Measurements from ENCODE around the gene PNPO. TPM values are rescaled to one million over a fixed set of nuclear protein-coding genes. Genes with fewer than 3 reads are reported as not detected.

PNPO gene
- total RNA-seq = 10 to 100 TPM; 28.0 to 30.4 TPM

- ATAC-seq (peak; percentile 99), DNase-seq (peak; percentile 99)
- H3K4me1 Mint-ChIP-seq = peaks cover 59% of the 10 kb centered on the region
- H3K27ac Mint-ChIP-seq = peak within 1 kb of the TSS; percentile 92
- H3K36me3 Mint-ChIP-seq = peaks cover 21% of the 10 kb centered on the region
- no peaks in the 10 kb centered on the region for H3K27me3 Mint-ChIP-seq
- CTCF ChIA-PET = interaction anchor here (0.8 to 18.6 kb wide), 15 partner anchors 8 to 111 kb away, joined by 3 to 383 read pairs (median 5); partner anchors contain the start of genes CDK5RAP3, MRPL10 and SCRN2
- no peaks in the 10 kb centered on the region for H3K9me3 Mint-ChIP-seq (ENCODE audit: low read depth)
- peak within 1 kb of the TSS; percentile 88 for H3K4me3 Mint-ChIP-seq
Measured at GRCh38 chr17:47941246-47942095, at the start of gene PNPO. Gene PNPO, plus strand, starts transcription at chr17:47941571. Its CDS starts 105 bp downstream, at chr17:47941676.

GRCh38 chr17:47894498-47895346 lies 46.6 kb upstream of the PNPO start:
- H3K36me3 Mint-ChIP-seq = peaks cover 7% of the 10 kb centered on the region
- CTCF ChIA-PET = interaction anchor here (0.8 to 8.7 kb wide), 12 partner anchors 12 to 196 kb away, joined by 3 to 365 read pairs (median 4); partner anchors contain the start of genes CDK5RAP3, LRRC46, MRPL10 and OSBPL7
- H3K27me3 Mint-ChIP-seq = no peaks in the 10 kb centered on the region
- peaks cover 44% of the 10 kb centered on the region for H3K4me1 Mint-ChIP-seq
- peak overlapping the region; percentile 95 for H3K27ac Mint-ChIP-seq
- DNase-seq (no peak), ATAC-seq (no peak)
- no peaks in the 10 kb centered on the region for H3K9me3 Mint-ChIP-seq (ENCODE audit: low read depth)
- peak overlapping the region; percentile 83 for H3K4me3 Mint-ChIP-seq

GRCh38 chr17:47895347-47895855 lies 46.0 kb upstream of the PNPO start:
- Mint-ChIP-seq H3K4me3 (peak overlapping the region; percentile 83), H3K4me1 (peaks cover 45% of the 10 kb centered on the region), H3K36me3 (peaks cover 7% of the 10 kb centered on the region), H3K27me3 (no peaks in the 10 kb centered on the region), H3K9me3 (ENCODE audit: low read depth) (no peaks in the 10 kb centered on the region), H3K27ac (peak overlapping the region; percentile 95)
- DNase-seq (peak; percentile 59), ATAC-seq (no peak)
- CTCF ChIA-PET = interaction anchor here (0.8 to 8.7 kb wide), 14 partner anchors 14 to 196 kb away, joined by 3 to 365 read pairs (median 4); partner anchors contain the start of genes CDK5RAP3, LRRC46, MRPL10 and OSBPL7

GRCh38 chr17:47895856-47896671 lies 45.3 kb upstream of the PNPO start, which contains the start of gene SP2:
Gene SP2, plus strand, starts transcription at chr17:47896236. Its CDS starts 51 bp downstream, at chr17:47896287.
- Mint-ChIP-seq H3K27ac (peak within 1 kb of the TSS; percentile 95), H3K9me3 (ENCODE audit: low read depth) (no peaks in the 10 kb centered on the region), H3K4me3 (peak within 1 kb of the TSS; percentile 83), H3K4me1 (peaks cover 47% of the 10 kb centered on the region), H3K27me3 (no peaks in the 10 kb centered on the region), H3K36me3 (peaks cover 7% of the 10 kb centered on the region)
- DNase-seq (peak; percentile 100), ATAC-seq (peak; percentile 93)
- CTCF ChIA-PET = interaction anchor here (0.8 to 8.7 kb wide), 15 partner anchors 14 to 197 kb away, joined by 3 to 365 read pairs (median 4); partner anchors contain the start of genes CDK5RAP3, LRRC46, MRPL10 and OSBPL7

GRCh38 chr17:47896672-47897490 lies 44.5 kb upstream of the PNPO start:
- H3K9me3 Mint-ChIP-seq (ENCODE audit: low read depth) = no peaks in the 10 kb centered on the region

GRCh38 chr17:47897561-47897960 lies 43.8 kb upstream of the PNPO start:
- DNase-seq (no peak), ATAC-seq (no peak)
- CTCF ChIA-PET = interaction anchor here (0.7 to 1.0 kb wide), 3 partner anchors 49 to 73 kb away, joined by 3 to 5 read pairs (median 4); partner anchors contain the start of genes CDK5RAP3 and SCRN2
- Mint-ChIP-seq H3K27ac (peak overlapping the region; percentile 95), H3K9me3 (ENCODE audit: low read depth) (no peaks in the 10 kb centered on the region), H3K36me3 (peaks cover 9% of the 10 kb centered on the region), H3K27me3 (no peaks in the 10 kb centered on the region), H3K4me3 (peak overlapping the region; percentile 83), H3K4me1 (peaks cover 44% of the 10 kb centered on the region)

More at GRCh38 chr17:47896672-47897490, 44.5 kb upstream of the PNPO start:
- CTCF ChIA-PET = interaction anchor here (1.0 kb wide), 2 partner anchors 56 to 74 kb away, joined by 3 to 5 read pairs; partner anchors contain the start of genes CDK5RAP3 and SCRN2
- Mint-ChIP-seq H3K4me1 (peaks cover 41% of the 10 kb centered on the region), H3K27ac (peak overlapping the region; percentile 95), H3K27me3 (no peaks in the 10 kb centered on the region), H3K36me3 (peaks cover 7% of the 10 kb centered on the region), H3K4me3 (peak overlapping the region; percentile 83)
- DNase-seq = no peak
- ATAC-seq = no peak

- Mint-ChIP-seq H3K4me3 (no peak overlapping the region), H3K27ac (no peak overlapping the region), H3K36me3 (peaks cover 11% of the 10 kb centered on the region), H3K4me1 (peaks cover 44% of the 10 kb centered on the region), H3K27me3 (no peaks in the 10 kb centered on the region), H3K9me3 (ENCODE audit: low read depth) (no peaks in the 10 kb centered on the region)
- CTCF ChIA-PET = interaction anchor here (0.7 to 1.0 kb wide), 2 partner anchors 50 to 57 kb away, joined by 3 to 4 read pairs; partner anchors contain the start of gene SCRN2
- no peak for DNase-seq
- no peak for ATAC-seq
Measured at GRCh38 chr17:47898241-47898640, 43.1 kb upstream of the PNPO start.

GRCh38 chr17:47899643-47900042 lies 41.7 kb upstream of the PNPO start:
- H3K27me3 Mint-ChIP-seq = no peaks in the 10 kb centered on the region

GRCh38 chr17:47901423-47901822 lies 39.9 kb upstream of the PNPO start:
- Mint-ChIP-seq H3K27me3 (no peaks in the 10 kb centered on the region), H3K36me3 (peaks cover 14% of the 10 kb centered on the region), H3K4me1 (peaks cover 33% of the 10 kb centered on the region), H3K9me3 (ENCODE audit: low read depth) (no peaks in the 10 kb centered on the region), H3K27ac (no peak overlapping the region), H3K4me3 (no peak overlapping the region)
- no peak for DNase-seq
- CTCF ChIA-PET = interaction anchor here (1.1 to 1.2 kb wide), 2 partner anchors 12 to 60 kb away, joined by 3 to 5 read pairs; partner anchors contain the start of gene SCRN2
- ATAC-seq = no peak

More at GRCh38 chr17:47899643-47900042, 41.7 kb upstream of the PNPO start:
- H3K27ac Mint-ChIP-seq = no peak overlapping the region
- H3K4me3 Mint-ChIP-seq = no peak overlapping the region
- no peak for DNase-seq
- CTCF ChIA-PET = interaction anchor here (1.5 kb wide), 1 partner anchor 10 kb away, joined by 5 read pairs; no protein-coding TSS in a partner anchor
- no peaks in the 10 kb centered on the region for H3K9me3 Mint-ChIP-seq (ENCODE audit: low read depth)
- H3K36me3 Mint-ChIP-seq = peaks cover 14% of the 10 kb centered on the region
- peaks cover 36% of the 10 kb centered on the region for H3K4me1 Mint-ChIP-seq
- no peak for ATAC-seq

- no peak for ATAC-seq
Measured at GRCh38 chr17:47902039-47902744, 39.2 kb upstream of the PNPO start.

More at GRCh38 chr17:47902039-47902744, 39.2 kb upstream of the PNPO start:
- Mint-ChIP-seq H3K9me3 (ENCODE audit: low read depth) (no peaks in the 10 kb centered on the region), H3K4me1 (peaks cover 36% of the 10 kb centered on the region), H3K36me3 (peaks cover 14% of the 10 kb centered on the region), H3K27me3 (no peaks in the 10 kb centered on the region), H3K4me3 (no peak overlapping the region), H3K27ac (no peak overlapping the region)
- no peak for DNase-seq
- CTCF ChIA-PET = interaction anchor here (1.1 to 1.3 kb wide), 3 partner anchors 13 to 61 kb away, joined by 3 to 4 read pairs (median 4); partner anchors contain the start of gene SCRN2
